GM18502 (cell line): ENCODE measurements around the gene BEND3.
"Not testable (repeated sequence)": the region's sequence is repeated elsewhere in the genome, so short reads cannot be mapped to it uniquely, and the experiment has no call there.

Source experiments
- ATAC-seq: cut with Tn5 transposase; IDR thresholded peaks from one replicate; pipeline ENCODE4 v1.9.1; 2021; ENCODE audit warnings: mild to moderate bottlenecking; ENCODE audit not compliant: unreplicated experiment, poor library complexity

The BEND3 gene

DNA sequence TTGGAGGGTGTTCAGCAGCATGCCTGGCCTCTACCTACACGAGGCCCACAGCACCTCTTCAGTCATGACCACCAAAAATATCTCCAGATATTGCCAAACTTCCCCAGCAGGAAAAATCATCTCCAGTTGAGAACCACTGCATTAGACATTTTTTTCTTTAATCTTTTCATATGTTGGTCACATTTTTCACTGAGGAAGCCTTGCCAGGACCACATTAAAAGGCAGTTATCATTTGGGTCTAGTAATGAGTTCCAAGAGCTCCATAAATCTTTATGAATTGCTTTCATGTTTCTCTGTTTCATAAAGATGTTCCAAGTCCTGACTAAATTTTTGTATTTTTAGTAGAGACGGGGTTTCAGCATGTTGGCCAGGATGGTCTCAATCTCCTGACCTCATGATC lies 58.5 kb downstream of the BEND3 start:
- ATAC-seq = no peak

- no peak for ATAC-seq
Measured at GRCh38 chr6:107047807-107048206, 67.5 kb downstream of the BEND3 start.

DNA sequence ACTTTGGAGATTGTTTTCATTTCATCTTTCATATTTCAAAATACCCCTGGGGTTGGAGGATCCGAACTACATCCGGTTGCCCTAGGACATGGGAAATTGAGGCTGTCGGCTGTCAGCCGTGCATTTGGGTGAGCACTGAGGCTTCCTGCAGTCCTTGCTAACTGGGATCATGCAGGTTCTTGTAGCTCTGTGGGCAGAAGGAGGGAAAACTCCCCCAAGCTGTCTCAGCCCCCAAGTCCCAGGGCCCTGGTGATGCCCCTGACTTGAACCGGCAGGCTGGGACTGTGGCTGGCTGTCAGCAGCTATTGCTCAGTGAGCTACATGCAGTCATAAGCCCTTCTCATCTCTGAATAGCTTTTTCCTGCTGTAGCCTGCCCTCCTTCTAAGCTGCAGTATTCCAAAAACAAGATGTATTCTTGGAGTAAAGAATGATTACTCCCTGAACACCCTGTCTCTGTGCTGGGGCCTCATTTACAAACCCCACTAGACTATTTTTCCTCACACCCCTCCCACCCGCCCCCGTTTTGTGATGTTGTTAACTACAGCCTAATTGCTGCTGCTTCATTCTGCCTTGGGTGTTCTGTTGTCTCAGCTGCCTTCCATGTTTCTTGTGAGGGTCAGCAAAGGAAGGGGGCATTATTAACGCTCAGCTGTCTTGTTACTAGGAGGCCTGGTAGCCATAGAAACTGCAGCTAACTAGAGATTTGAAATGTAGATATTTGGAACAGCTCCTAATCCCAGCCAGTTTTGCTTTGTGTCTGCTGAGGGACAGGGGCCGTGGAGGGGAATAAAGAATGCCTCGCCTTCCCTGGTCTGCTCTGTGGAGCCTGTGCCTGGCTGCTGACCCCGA lies 69.3 kb downstream of the BEND3 start:
- no peak for ATAC-seq

GRCh38 chr6:107033126-107033525 lies 82.2 kb downstream of the BEND3 start:
- no peak for ATAC-seq

DNA sequence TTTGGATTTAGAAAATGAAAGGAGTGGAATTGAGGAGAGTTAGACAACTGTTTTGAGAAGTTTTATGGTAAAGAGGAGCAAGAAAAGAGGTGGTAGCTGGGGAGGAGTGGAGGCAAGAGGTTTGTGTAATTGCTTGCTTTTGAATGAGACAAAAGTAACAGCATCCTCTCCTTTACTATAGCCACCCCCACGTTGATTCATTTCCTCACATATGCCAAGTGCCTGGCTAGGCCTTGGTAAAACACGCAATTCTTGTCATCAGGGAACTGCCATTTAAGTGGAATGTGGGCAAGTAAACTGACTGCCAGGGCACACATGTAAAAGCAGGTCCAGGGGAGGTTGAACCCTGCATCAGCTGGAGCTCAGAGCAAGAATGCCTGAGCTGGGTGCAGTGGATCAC lies 83.3 kb downstream of the BEND3 start:
- no peak for ATAC-seq

DNA sequence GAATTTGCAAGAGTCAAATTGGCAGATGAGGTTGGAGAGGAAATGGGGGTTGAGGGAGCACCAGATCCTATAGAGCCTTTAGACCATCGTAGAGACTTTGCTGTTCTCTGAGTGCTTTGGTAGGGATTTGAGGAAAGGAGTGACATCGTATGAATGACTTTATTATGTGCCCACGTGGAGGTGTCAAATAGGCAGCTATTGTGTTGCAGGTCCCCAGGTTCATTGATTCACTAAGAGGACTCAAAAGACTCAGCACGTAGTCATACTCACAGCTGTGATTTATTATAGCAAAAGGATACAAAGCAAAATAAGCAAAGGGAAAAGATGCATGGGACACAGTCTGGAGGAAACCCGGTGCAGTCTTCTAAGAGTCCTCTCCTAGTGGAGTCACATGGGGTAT lies 85.2 kb downstream of the BEND3 start:
- no peak for ATAC-seq

DNA sequence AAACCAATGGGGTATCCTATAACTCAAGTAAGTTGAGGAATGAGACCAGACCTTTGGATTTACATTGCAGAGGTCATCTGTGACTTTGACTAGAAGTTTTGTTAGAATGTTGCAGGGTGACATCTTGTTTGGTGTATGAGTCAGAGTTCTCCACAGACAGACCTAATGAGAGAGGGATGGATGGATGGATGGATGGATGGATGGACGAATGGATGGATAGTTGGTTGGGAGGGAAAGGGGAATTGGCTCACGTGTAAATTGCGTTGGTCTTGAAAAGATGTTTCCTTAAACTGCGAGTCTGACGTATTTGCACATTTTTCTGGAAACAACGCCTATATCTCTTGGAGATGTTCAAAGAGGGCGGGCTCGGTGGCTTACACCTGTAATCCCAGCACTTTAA lies 88.3 kb downstream of the BEND3 start:
- no peak for ATAC-seq

- no peak for ATAC-seq
Measured at GRCh38 chr6:107021446-107022185, 93.7 kb downstream of the BEND3 start.

GRCh38 chr6:107020239-107020638 lies 95.1 kb downstream of the BEND3 start:
- no peak for ATAC-seq

GRCh38 chr6:107019628-107020027 lies 95.7 kb downstream of the BEND3 start:
- ATAC-seq = not testable (repeated sequence)

DNA sequence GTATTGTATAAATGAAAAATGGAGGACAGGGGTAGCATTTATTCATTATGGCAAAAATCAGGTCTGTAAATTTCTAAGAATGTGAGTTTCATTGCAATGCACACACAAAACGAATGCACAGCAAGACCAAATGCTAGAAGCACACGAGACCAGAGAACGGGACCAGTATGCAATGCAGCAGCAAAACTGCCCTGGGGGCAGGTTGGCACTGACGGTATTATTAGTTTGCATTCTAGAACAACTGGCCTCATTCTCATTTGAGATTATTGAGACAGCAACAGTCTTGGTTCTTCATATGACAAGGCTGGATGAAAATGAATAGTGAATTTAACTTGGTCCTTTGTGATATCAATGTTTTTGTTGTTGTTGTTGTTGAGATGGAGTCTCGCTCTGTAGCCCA lies 96.3 kb downstream of the BEND3 start:
- no peak for ATAC-seq
